ENCODE results near the gene ADAM8. TPM values are rescaled to one million over a fixed set of nuclear protein-coding genes. Genes with fewer than 3 reads are reported as not detected.

Gene ADAM8
- total and polyA plus RNA-seq, 2 of the 4 experiments (the other 2 are of a cell fraction): under 0.01 to 0.74 TPM

DNA sequence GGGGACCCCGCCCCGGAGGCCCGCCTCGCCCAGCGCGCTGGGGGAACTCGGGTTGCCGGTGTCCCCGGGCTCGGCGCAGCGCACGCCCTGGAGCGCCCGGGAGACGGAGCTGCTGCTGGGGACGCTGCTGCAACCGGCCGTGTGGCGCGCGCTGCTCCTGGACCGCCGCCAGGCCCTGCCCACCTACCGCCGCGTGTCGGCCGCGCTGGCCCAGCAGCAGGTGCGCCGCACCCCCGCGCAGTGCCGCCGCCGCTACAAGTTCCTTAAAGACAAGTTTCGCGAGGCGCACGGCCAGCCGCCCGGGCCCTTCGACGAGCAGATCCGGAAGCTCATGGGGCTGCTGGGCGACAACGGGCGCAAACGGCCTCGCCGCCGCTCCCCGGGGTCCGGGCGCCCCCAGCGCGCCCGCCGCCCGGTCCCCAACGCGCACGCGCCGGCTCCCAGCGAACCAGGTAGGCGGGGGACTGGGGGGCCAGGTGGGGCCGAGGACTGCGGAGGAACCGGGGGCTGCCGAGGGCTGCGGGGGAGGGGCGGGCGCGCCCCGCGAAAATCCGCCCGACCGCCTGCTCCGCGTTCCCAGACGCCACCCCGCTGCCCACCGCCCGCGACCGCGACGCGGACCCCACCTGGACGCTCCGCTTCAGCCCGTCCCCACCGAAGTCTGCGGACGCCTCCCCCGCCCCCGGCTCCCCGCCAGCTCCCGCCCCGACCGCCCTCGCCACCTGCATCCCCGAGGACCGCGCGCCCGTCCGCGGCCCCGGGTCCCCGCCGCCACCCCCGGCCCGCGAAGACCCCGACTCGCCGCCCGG lies 46.1 kb downstream of the ADAM8 start:
- no peaks in the 10 kb centered on the region for H3K36me3 ChIP-seq (ENCODE audit: control insufficient read depth, insufficient read depth, low read length)
- peaks cover 62% of the 10 kb centered on the region for H3K27me3 ChIP-seq (ENCODE audit: control insufficient read depth, insufficient read depth, low read length)
- H3K23ac ChIP-seq (ENCODE audit: low read depth, low read length): no peak overlapping the region
- no peaks in the 10 kb centered on the region for H3K79me1 ChIP-seq (ENCODE audit: low read depth in 1 of 2, low read length in 2 of 2)
- no peak overlapping the region for H3K4me3 ChIP-seq (ENCODE audit: insufficient read depth, low read depth, low read length)
- H3K56ac ChIP-seq (ENCODE audit: extremely low read depth, insufficient read depth, low read length): no peak overlapping the region
- 4% methylated on average over 75 of the region's 122 CpGs; no CpG with 5 or more reads in 1 of the 2 experiments for WGBS, 2 experiments (ENCODE audit: extremely low coverage in 2 of 2, insufficient read length in 1 of 2)
- no peaks in the 10 kb centered on the region; the same call in 1 of the 2 replicates for H3K4me1 ChIP-seq (ENCODE audit: control insufficient read depth, insufficient read depth, low read length)
- POLR2A ChIA-PET (ENCODE audit: unreplicated experiment): no interaction called here
- no peak overlapping the region for H3K9ac ChIP-seq (ENCODE audit: low read depth, low read length)
- H3K14ac ChIP-seq (replicated peaks; ENCODE audit: low read depth, low read length): no peak overlapping the region
- H2AK9ac ChIP-seq (replicated peaks; ENCODE audit: low read depth, low read length, poor library complexity): no peak overlapping the region
- H3K9me1 ChIP-seq (ENCODE audit: insufficient read depth, low read length): no peaks in the 10 kb centered on the region
- no peak overlapping the region for H2BK5ac ChIP-seq (ENCODE audit: low read depth, low read length, poor library complexity, severe bottlenecking)
- no peak overlapping the region for H3K27ac ChIP-seq (ENCODE audit: insufficient read depth, low read length)
- 0 out of 2 replicates have a peak, but pooled peaks cover 2% of the 10 kb centered on the region for H3K9me3 ChIP-seq (ENCODE audit: control insufficient read depth, insufficient read depth, low read length)
- H2BK120ac ChIP-seq (ENCODE audit: low read depth, low read length): no peak overlapping the region
- ATAC-seq (ENCODE audit: low read depth) (no peak; the same call in 1 of the 2 replicates), DNase-seq (no peak)
- dilution Hi-C loops (cut with HindIII; ENCODE audit: low sequenced_read_pairs, unreplicated experiment): no loop called here
- no peak overlapping the region for H3K18ac ChIP-seq (ENCODE audit: low read depth, low read length)
- H4K8ac ChIP-seq (ENCODE audit: low read depth in 2 of 2, low read length in 2 of 2): no peak overlapping the region
- no peak overlapping the region for H4K91ac ChIP-seq (ENCODE audit: insufficient read depth, low read depth, low read length)
- CTCF ChIA-PET: no interaction called here
- H2AK5ac ChIP-seq (ENCODE audit: low read depth, low read length): no peak overlapping the region
- no peak overlapping the region for H4K5ac ChIP-seq (ENCODE audit: low read depth, low read length)
- no peak overlapping the region for H3K4ac ChIP-seq (ENCODE audit: low read depth, low read length)
- no peak overlapping the region for H2BK20ac ChIP-seq (ENCODE audit: low read depth, low read length)
- H2BK15ac ChIP-seq (ENCODE audit: low read depth, low read length): no peak overlapping the region
- in situ Hi-C loops (cut with MboI; ENCODE audit: low sequenced_read_pairs): no loop called here
- no TSS peak for BruUV-seq (replicated peaks)
- intact Hi-C loops (cut with micrococcal nuclease): no loop called here
- H2AFZ ChIP-seq (replicated peaks; ENCODE audit: low read length, poor library complexity): no peak overlapping the region
- H3K4me2 ChIP-seq (ENCODE audit: low read depth, low read length): no peak overlapping the region
- H4K20me1 ChIP-seq (ENCODE audit: insufficient read depth, low read length): no peaks in the 10 kb centered on the region
- no peak for TF ChIP-seq MXI1 (IDR thresholded peaks at IDR 0.05; ENCODE audit: borderline replicate concordance, low read depth, low read length)
- no peak for TF ChIP-seq MAFK (IDR thresholded peaks at IDR 0.05; ENCODE audit: low read depth, low read length)
- no peak for TF ChIP-seq NFE2L2 (IDR thresholded peaks at IDR 0.05; ENCODE audit: low read depth, low read length)
- TF ChIP-seq CEBPB (IDR thresholded peaks at IDR 0.05; ENCODE audit: low read depth, low read length): no peak
- TF ChIP-seq POLR2A (IDR thresholded peaks at IDR 0.05; ENCODE audit: low read depth, low read length): no peak
- TF ChIP-seq SMC3 (IDR thresholded peaks at IDR 0.05; ENCODE audit: low read depth, low read length): no peak
- TF ChIP-seq, protein P1, sequence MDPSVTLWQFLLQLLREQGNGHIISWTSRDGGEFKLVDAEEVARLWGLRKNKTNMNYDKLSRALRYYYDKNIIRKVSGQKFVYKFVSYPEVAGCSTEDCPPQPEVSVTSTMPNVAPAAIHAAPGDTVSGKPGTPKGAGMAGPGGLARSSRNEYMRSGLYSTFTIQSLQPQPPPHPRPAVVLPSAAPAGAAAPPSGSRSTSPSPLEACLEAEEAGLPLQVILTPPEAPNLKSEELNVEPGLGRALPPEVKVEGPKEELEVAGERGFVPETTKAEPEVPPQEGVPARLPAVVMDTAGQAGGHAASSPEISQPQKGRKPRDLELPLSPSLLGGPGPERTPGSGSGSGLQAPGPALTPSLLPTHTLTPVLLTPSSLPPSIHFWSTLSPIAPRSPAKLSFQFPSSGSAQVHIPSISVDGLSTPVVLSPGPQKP (IDR thresholded peaks at IDR 0.05; ENCODE audit: borderline replicate concordance, low read depth, low read length): no peak
- TF ChIP-seq BHLHE40 (IDR thresholded peaks at IDR 0.05; ENCODE audit: low read depth, low read length): no peak
- TF ChIP-seq FOS (IDR thresholded peaks at IDR 0.05; ENCODE audit: low read depth, low read length): no peak
- no peak for TF ChIP-seq RCOR1 (IDR thresholded peaks at IDR 0.05; ENCODE audit: insufficient replicate concordance, low read length)
- TF ChIP-seq, protein P2, sequence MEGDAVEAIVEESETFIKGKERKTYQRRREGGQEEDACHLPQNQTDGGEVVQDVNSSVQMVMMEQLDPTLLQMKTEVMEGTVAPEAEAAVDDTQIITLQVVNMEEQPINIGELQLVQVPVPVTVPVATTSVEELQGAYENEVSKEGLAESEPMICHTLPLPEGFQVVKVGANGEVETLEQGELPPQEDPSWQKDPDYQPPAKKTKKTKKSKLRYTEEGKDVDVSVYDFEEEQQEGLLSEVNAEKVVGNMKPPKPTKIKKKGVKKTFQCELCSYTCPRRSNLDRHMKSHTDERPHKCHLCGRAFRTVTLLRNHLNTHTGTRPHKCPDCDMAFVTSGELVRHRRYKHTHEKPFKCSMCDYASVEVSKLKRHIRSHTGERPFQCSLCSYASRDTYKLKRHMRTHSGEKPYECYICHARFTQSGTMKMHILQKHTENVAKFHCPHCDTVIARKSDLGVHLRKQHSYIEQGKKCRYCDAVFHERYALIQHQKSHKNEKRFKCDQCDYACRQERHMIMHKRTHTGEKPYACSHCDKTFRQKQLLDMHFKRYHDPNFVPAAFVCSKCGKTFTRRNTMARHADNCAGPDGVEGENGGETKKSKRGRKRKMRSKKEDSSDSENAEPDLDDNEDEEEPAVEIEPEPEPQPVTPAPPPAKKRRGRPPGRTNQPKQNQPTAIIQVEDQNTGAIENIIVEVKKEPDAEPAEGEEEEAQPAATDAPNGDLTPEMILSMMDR (conservative IDR thresholded peaks at IDR 0.05; ENCODE audit: low read depth, low read length): no peak
- no peak for TF ChIP-seq MAZ (IDR thresholded peaks at IDR 0.05; ENCODE audit: borderline replicate concordance, low read depth, low read length)
- TF ChIP-seq, protein P3, sequence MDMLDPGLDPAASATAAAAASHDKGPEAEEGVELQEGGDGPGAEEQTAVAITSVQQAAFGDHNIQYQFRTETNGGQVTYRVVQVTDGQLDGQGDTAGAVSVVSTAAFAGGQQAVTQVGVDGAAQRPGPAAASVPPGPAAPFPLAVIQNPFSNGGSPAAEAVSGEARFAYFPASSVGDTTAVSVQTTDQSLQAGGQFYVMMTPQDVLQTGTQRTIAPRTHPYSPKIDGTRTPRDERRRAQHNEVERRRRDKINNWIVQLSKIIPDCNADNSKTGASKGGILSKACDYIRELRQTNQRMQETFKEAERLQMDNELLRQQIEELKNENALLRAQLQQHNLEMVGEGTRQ (IDR thresholded peaks at IDR 0.05; ENCODE audit: low read depth, low read length): no peak
- no peak for TF ChIP-seq RFX5 (IDR thresholded peaks at IDR 0.05; ENCODE audit: low read depth, low read length)
- TF ChIP-seq CHD1 (IDR thresholded peaks at IDR 0.05; ENCODE audit: low read depth, low read length): no peak
